Neural cell (in vitro differentiated cells): ENCODE measurements around the gene NKX2-2. TPM values are rescaled to one million over a fixed set of nuclear protein-coding genes. Genes with fewer than 3 reads are reported as not detected.

Experiments used
- H2AFZ ChIP-seq: fragments of 200-600, 300-800 bp; sonication (generic), shearing (Covaris generic); 2 replicates; pipeline ENCODE4 v1.6.0; 2014; ENCODE audit warnings: low read depth, mild to moderate bottlenecking, antibody characterized with exemption, low read length, moderate library complexity
- H3F3A ChIP-seq: fragments of 200-600 bp; shearing (Covaris generic); 2 replicates; pipeline ENCODE4 v1.6.1; 2016; ENCODE audit warnings: mild to moderate bottlenecking, moderate library complexity, mixed read lengths, antibody characterized with exemption, low read length; ENCODE audit not compliant: insufficient read depth, poor library complexity, severe bottlenecking
- H3K27ac ChIP-seq: fragments of 200-600, 300-800 bp; sonication (generic), shearing (Covaris generic); 2 replicates; pipeline ENCODE4 v1.5.1; 2014; ENCODE audit warnings: mild to moderate bottlenecking, low read length, moderate library complexity
- H3K27me3 ChIP-seq: fragments of 300-800, 200-600 bp; sonication (generic), shearing (Covaris generic); 2 replicates; pipeline ENCODE4 v1.6.0; 2014; ENCODE audit warnings: mild to moderate bottlenecking, low read depth, low read length, moderate library complexity; ENCODE audit not compliant: insufficient read depth
- H3K36me3 ChIP-seq: fragments of 300-800, 200-600 bp; sonication (generic), shearing (Covaris generic); 2 replicates; pipeline ENCODE4 v1.5.1; 2014; ENCODE audit warnings: mild to moderate bottlenecking, antibody characterized with exemption, low read length, moderate library complexity; ENCODE audit not compliant: insufficient read depth
- H3K4me2 ChIP-seq: fragments of 300-800, 200-600 bp; sonication (generic), shearing (Covaris generic); 2 replicates; pipeline ENCODE4 v1.6.0; 2014; ENCODE audit warnings: mild to moderate bottlenecking, low read length
- H3K4me3 ChIP-seq: fragments of 300-800, 200-600 bp; sonication (generic), shearing (Covaris generic); 2 replicates; pipeline ENCODE4 v1.5.1; 2014; ENCODE audit warnings: mild to moderate bottlenecking, low read length, moderate library complexity
- H3K79me2 ChIP-seq: fragments of 200-600 bp; shearing (Covaris generic); replicated peaks from 2 replicates; pipeline ENCODE4 v1.6.0; 2014; ENCODE audit warnings: mild to moderate bottlenecking, low read length, moderate library complexity; ENCODE audit not compliant: insufficient read depth
- H3K9ac ChIP-seq: fragments of 300-800, 200-600 bp; sonication (generic), shearing (Covaris generic); 2 replicates; pipeline ENCODE4 v1.6.1; 2016; ENCODE audit warnings: mild to moderate bottlenecking, low read length, mixed read lengths
- H3K9me2 ChIP-seq: fragments of 200-600 bp; shearing (Covaris generic); 2 replicates; pipeline ENCODE4 v1.6.1; 2016; ENCODE audit warnings: mild to moderate bottlenecking, low read length, mixed read lengths; ENCODE audit not compliant: insufficient read depth
- H3K9me3 ChIP-seq: fragments of 200-600, 300-800 bp; sonication (generic), shearing (Covaris generic); 2 replicates; pipeline ENCODE4 v1.6.1; 2016; ENCODE audit warnings: mild to moderate bottlenecking, mixed run types, low read length, moderate library complexity, mixed read lengths
- H4K20me1 ChIP-seq: fragments of 200-600 bp; shearing (Covaris generic); 2 replicates; pipeline ENCODE4 v1.6.1; 2016; ENCODE audit warnings: mild to moderate bottlenecking, mixed run types; ENCODE audit not compliant: insufficient read depth
- EP300 ChIP-seq: fragments of 450-650 bp; conservative IDR thresholded peaks from 2 replicates; pipeline ENCODE4 v1.6.1; 2014; ENCODE audit warnings: antibody characterized with exemption, mild to moderate bottlenecking, moderate library complexity; ENCODE audit not compliant: poor library complexity, severe bottlenecking
- EZH2 ChIP-seq: fragments of 200-600, 300-800 bp; shearing (Covaris generic), sonication (generic); IDR thresholded peaks from 2 replicates; pipeline ENCODE4 v1.6.1; 2014; ENCODE audit warnings: antibody characterized with exemption, low read length, borderline replicate concordance, mild to moderate bottlenecking; ENCODE audit not compliant: insufficient read depth, poor library complexity, severe bottlenecking
- MXI1 ChIP-seq: fragments of 450-650 bp; conservative IDR thresholded peaks from 2 replicates; pipeline ENCODE4 v1.6.1; 2014; ENCODE audit warnings: antibody characterized with exemption, mild to moderate bottlenecking; ENCODE audit not compliant: poor library complexity, severe bottlenecking
- POLR2AphosphoS5 ChIP-seq: IDR thresholded peaks from 2 replicates; pipeline ENCODE4 v1.6.1; 2012
- RAD21 ChIP-seq: fragments of 450-650 bp; conservative IDR thresholded peaks from 2 replicates; pipeline ENCODE4 v1.6.1; 2014; ENCODE audit warnings: antibody characterized with exemption, mild to moderate bottlenecking, moderate library complexity
- REST ChIP-seq: IDR thresholded peaks from 2 replicates; pipeline ENCODE4 v1.6.1; 2012; ENCODE audit warnings: borderline replicate concordance
- SMC3 ChIP-seq: fragments of 450-650 bp; conservative IDR thresholded peaks from 2 replicates; pipeline ENCODE4 v1.6.1; 2014; ENCODE audit warnings: antibody characterized with exemption, mild to moderate bottlenecking, moderate library complexity; ENCODE audit not compliant: poor library complexity
- TAF1 ChIP-seq: IDR thresholded peaks from 2 replicates; pipeline ENCODE4 v1.6.1; 2012; ENCODE audit warnings: low read depth
- polyA plus RNA-seq: library from polyadenylated mRNA; depleted of rRNA; stranded (reverse); fragments of >200 nt; gene quantifications from 2 replicates; pipeline ENCODE4 v1.2.3, GENCODE V29; 2014

Gene NKX2-2
- polyA plus RNA-seq, 1 donor from 2014 or later, result not detected

- no peak for TF ChIP-seq EP300
- TF ChIP-seq RAD21, result no peak
- no peak for TF ChIP-seq POLR2AphosphoS5
- no peak for TF ChIP-seq SMC3
- TF ChIP-seq REST, result no peak
- TF ChIP-seq TAF1, result no peak
- TF ChIP-seq MXI1, result no peak
- H3K9me2 ChIP-seq, result no peaks in the 10 kb centered on the region
Measured at GRCh38 chr20:21539512-21539911, 25.6 kb upstream of the NKX2-2 start.

DNA sequence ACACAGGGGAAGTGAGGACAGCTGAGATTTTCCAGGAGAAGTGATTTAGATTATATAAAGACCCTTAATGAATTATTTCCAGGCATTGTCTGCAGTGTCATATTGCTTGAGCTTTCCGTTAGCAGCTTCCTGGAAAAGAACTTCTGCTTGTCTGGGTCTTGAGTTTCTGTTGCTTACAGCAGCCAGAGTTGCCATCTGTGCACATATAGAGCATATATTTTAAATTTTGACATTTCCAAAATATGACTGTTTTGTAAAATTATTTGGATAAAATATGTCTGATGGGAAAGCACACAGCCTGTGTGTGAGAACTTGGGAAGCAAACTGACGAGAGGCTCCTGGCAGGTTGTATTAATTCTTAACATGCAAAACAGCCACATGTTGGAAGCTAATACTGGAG, 21.0 kb upstream of the NKX2-2 start:
- H4K20me1 ChIP-seq, result no peaks in the 10 kb centered on the region
- no peaks in the 10 kb centered on the region for H3K9me3 ChIP-seq
- H3K79me2 ChIP-seq, result no peaks in the 10 kb centered on the region
- TF ChIP-seq SMC3, result no peak
- no peak for TF ChIP-seq POLR2AphosphoS5
- no peak for TF ChIP-seq EZH2
- H3K9me2 ChIP-seq, result no peaks in the 10 kb centered on the region
- peaks cover 23% of the 10 kb centered on the region for H3K27me3 ChIP-seq
- H3K36me3 ChIP-seq, result no peaks in the 10 kb centered on the region
- H3K4me2 ChIP-seq, result no peak overlapping the region
- no peaks in the 10 kb centered on the region for H3F3A ChIP-seq
- no peak overlapping the region for H3K4me3 ChIP-seq
- no peak overlapping the region for H3K27ac ChIP-seq
- H2AFZ ChIP-seq, result no peak overlapping the region
- H3K9ac ChIP-seq, result no peak overlapping the region

More at GRCh38 chr20:21539512-21539911, 25.6 kb upstream of the NKX2-2 start:
- no peak overlapping the region for H3K4me2 ChIP-seq
- no peaks in the 10 kb centered on the region for H3F3A ChIP-seq
- H3K4me3 ChIP-seq, result no peak overlapping the region
- H3K79me2 ChIP-seq, result no peaks in the 10 kb centered on the region
- H3K27me3 ChIP-seq, result no peaks in the 10 kb centered on the region
- H2AFZ ChIP-seq, result no peak overlapping the region
- no peaks in the 10 kb centered on the region for H3K9me3 ChIP-seq
- no peak overlapping the region for H3K9ac ChIP-seq
- H3K36me3 ChIP-seq, result no peaks in the 10 kb centered on the region
- H3K27ac ChIP-seq, result no peak overlapping the region
- no peaks in the 10 kb centered on the region for H4K20me1 ChIP-seq

GRCh38 chr20:21534453-21534852, 20.6 kb upstream of the NKX2-2 start:
- Histone ChIP-seq H2AFZ (no peak overlapping the region), H3K27ac (no peak overlapping the region), H3K4me2 (no peak overlapping the region), H3K27me3 (peaks cover 27% of the 10 kb centered on the region), H3K79me2 (no peaks in the 10 kb centered on the region), H3K9me3 (no peaks in the 10 kb centered on the region), H3K9me2 (no peaks in the 10 kb centered on the region), H3K4me3 (no peak overlapping the region), H4K20me1 (no peaks in the 10 kb centered on the region), H3K9ac (no peak overlapping the region), H3F3A (no peaks in the 10 kb centered on the region), H3K36me3 (no peaks in the 10 kb centered on the region)
- no peak for TF ChIP-seq REST
- no peak for TF ChIP-seq SMC3
- no peak for TF ChIP-seq RAD21
- TF ChIP-seq MXI1, result no peak
- no peak for TF ChIP-seq POLR2AphosphoS5
- no peak for TF ChIP-seq EP300
